HEK293 (cell line): ENCODE data around the gene TOMM40.

Source experiments
- ATF2 ChIP-seq: fragments of 450-650 bp; formaldehyde crosslinking; IDR thresholded peaks from 2 replicates; pipeline ENCODE4 v1.5.1; 2016; ENCODE audit warnings: missing biosample characterization, missing genetic modification characterization, low read depth
- CTCF ChIP-seq: fragments of 450-650 bp; formaldehyde crosslinking; IDR thresholded peaks from 2 replicates; pipeline ENCODE4 v1.5.1; 2016; ENCODE audit warnings: missing biosample characterization, missing genetic modification characterization
- MYNN ChIP-seq: fragments of 450-650 bp; formaldehyde crosslinking; IDR thresholded peaks from 2 replicates; pipeline ENCODE4 v1.5.1; 2016; ENCODE audit warnings: missing biosample characterization, missing genetic modification characterization, borderline replicate concordance
- ZBTB17 ChIP-seq: fragments of 450-650 bp; formaldehyde crosslinking; IDR thresholded peaks from 2 replicates; pipeline ENCODE4 v1.5.1; 2016; ENCODE audit warnings: missing biosample characterization, missing genetic modification characterization
- ZBTB8A ChIP-seq: fragments of 450-650 bp; formaldehyde crosslinking; IDR thresholded peaks from 2 replicates; pipeline ENCODE4 v1.5.1; 2016; ENCODE audit warnings: missing biosample characterization, missing genetic modification characterization
- ZNF600 ChIP-seq: fragments of 450-650 bp; formaldehyde crosslinking; IDR thresholded peaks from 2 replicates; pipeline ENCODE4 v1.5.1; 2016; ENCODE audit warnings: missing biosample characterization, missing genetic modification characterization
- ZNF791 ChIP-seq: fragments of 450-650 bp; formaldehyde crosslinking; IDR thresholded peaks from 2 replicates; pipeline ENCODE4 v1.5.1; 2016; ENCODE audit warnings: missing biosample characterization, missing genetic modification characterization

GRCh38 chr19:44904426-44904994 is 13.5 kb downstream of the TOMM40 start:
- TF ChIP-seq ZNF600 (tag by site-specific recombination): no peak
- no peak for TF ChIP-seq ZBTB17 (tag by site-specific recombination)
- TF ChIP-seq MYNN (tag by site-specific recombination): no peak
- no peak for TF ChIP-seq ZNF791 (tag by site-specific recombination)
- TF ChIP-seq ZBTB8A (tag by site-specific recombination): no peak
- TF ChIP-seq CTCF (tag by site-specific recombination): peak; percentile 32
- TF ChIP-seq ATF2: no peak
